ENCODE data around the gene TTC13.
"Not testable (repeated sequence)": the region's sequence is repeated elsewhere in the genome, so short reads cannot be mapped to it uniquely, and the experiment has no call there.

The TTC13 gene

DNA sequence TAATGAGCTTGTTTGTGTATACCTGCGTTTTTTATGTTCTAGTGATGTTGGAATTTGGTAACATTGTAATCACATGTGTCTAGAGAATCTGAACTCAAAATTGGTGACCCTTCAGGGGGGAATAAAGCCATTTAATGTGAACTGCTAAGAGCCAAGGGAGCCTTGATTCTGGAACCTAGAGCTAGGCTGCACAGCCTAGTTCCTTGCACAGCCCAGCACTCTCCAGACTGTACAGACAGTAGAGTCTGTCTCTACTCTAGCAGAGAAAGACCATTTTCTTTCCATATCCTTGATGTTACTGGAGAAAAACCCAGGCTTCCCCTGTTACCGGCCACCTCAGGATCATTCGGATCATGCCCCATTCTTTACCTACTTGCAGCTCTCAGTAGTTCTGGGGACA, 8.8 kb upstream of the TTC13 start:
- DNase-seq (ENCODE audit: low read depth in 3 of 3) = no peak

DNA sequence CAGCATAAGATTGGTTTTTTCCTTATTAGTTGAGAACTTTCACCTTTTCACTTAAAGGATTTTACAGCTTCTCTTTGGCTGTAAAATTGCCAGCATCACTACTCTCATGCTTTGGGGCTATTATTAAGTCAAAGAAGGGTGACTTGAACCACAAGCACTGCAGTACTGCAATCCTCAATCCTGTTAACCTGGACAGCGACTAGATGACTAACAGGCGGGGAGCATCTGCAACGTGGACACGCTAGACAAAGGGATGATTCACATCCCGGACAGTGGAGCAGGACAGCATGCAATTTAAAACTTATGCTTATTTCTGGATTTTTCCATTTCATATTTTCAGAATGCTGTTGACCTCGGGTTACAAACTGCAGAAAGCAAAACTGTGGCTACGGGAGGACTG, 8.3 kb upstream of the TTC13 start:
- DNase-seq (ENCODE audit: low read depth in 3 of 3) = no peak

DNA sequence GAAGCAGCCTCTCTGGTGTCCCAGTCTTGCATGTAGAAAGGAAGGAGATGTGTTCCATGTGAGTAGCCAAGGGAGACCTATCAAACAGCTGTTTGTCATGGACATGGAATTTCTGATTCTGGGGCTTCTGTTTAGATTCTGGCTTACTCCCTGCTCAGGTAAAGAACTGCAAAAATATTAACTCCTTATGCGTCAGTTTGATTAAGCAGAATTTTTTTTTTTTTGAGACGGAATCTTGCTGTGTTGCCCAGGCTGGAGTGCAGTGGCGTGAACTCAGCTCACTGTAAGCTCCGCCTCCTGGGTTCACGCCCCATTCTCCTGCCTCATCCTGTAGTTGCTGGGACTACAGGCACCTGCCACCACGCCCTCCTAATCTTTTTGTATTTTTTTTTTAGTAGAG, 7.0 kb upstream of the TTC13 start:
- DNase-seq (ENCODE audit: low read depth in 3 of 3) = no peak

DNA sequence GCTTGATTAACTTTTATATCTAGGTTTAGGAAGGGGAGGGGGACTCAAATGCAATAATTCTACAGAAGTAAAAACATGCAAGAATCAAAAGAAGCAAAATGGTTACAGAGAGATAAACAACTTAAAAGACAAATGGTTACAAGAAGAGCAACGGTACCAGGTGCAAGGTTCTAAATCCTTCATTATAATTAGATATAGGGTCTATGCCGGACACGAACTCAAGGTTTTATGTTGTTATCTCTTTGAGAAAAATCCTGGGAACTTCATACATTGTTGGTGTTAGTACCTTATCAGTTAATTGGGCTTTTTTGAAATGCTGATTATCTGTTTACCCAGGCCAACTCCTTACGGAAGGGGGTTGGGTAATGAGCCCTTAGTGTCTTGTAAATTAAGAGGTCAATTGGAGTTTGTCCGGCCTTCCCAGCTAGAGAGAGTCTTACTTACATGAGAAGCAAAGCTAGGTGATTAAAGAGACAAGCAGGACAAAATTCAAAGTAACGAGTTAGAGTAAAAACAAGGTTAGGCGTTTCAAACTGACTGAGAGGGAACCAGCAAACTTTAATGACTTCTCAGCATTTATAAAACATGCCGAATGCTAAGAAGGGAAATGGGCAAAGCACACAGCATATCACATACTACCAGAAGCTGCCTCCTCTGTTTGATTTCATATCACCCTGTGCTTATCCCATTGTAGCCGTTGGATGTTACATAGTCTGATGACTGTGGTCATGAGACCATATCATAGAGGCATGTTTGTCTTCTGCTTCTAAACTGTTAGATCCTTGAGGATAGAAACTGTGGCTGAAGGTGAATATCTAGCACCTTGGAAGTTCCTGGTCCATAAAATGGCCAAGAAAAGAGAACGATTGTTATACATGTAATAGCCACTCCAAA, 6.2 kb upstream of the TTC13 start:
- not testable (repeated sequence) for DNase-seq (ENCODE audit: low read depth in 3 of 3)

DNA sequence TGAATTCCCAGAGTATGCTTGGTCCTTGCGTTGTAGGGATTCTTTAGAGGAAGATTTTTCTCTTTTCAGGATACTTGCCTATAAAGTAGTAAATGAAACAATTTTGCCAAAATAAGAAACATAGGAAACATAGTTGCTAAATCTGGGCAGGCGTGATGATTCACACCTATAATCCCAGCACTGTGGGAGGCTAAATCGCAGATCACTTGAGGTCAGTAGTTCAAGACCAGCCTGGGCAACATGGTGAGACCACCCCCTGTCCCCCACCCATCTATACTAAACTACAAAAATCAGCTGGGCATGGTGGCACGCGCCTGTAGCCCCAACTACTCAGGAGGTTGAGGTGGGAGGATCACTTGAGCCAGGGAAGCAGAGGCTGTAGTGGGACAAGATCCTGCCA, 5.2 kb upstream of the TTC13 start:
- DNase-seq (ENCODE audit: low read depth in 3 of 3) = no peak

DNA sequence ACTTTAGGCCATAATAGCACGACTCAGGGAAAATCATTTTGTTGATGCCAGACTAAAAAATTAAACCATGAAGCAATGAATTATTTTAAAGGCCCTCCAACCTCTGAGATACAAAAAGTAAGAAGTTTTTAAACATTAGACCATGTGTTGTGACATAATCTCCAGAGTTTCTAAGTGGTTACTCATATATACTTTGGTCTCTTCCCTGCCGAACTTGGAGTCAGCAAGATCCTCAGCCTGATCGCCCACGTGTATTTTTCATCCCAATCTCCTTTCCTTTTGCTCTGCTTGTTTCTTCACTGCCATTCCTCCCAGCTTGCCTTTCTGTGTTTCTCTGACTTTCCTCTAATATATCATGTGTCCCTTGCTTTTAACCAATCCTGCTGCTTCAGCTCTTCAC, 4.0 kb upstream of the TTC13 start:
- DNase-seq (ENCODE audit: low read depth in 3 of 3) = no peak

DNA sequence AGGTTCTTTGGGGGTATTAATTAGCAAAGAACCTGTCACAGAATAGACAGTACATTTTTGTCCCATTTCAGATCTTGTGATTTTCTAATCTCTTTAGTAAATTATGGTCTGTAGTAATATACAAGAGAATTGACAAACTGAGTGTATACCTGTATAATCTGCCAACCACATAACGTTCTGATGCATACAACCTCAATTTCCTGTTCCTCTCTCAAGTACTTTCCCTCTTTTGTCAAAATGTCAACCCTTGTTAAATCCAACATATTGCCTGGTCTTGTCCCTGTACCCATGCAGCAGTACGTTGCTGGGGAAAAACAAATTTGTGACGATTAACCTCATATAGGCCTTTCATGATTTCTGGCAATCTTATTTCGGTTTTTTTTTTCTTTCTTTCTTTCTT, 1.3 kb upstream of the TTC13 start:
- no peak for DNase-seq (ENCODE audit: low read depth in 3 of 3)

DNA sequence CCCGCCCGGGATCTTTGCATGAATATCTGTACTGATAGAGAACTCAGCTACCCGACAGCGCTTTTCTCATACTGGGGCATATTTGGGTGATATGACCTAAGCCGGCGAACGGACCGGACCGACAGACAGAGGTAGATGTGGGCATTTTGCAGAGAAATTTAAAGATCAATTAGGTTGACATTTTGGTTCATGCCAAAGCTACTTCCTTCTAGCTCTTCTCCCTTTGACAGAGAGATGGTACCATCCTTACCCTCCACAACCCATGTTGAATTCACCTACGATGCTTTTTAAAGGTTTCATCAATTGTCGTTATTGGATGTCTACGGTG, 692 bp upstream of the TTC13 start:
- DNase-seq (ENCODE audit: low read depth in 3 of 3) = no peak

DNA sequence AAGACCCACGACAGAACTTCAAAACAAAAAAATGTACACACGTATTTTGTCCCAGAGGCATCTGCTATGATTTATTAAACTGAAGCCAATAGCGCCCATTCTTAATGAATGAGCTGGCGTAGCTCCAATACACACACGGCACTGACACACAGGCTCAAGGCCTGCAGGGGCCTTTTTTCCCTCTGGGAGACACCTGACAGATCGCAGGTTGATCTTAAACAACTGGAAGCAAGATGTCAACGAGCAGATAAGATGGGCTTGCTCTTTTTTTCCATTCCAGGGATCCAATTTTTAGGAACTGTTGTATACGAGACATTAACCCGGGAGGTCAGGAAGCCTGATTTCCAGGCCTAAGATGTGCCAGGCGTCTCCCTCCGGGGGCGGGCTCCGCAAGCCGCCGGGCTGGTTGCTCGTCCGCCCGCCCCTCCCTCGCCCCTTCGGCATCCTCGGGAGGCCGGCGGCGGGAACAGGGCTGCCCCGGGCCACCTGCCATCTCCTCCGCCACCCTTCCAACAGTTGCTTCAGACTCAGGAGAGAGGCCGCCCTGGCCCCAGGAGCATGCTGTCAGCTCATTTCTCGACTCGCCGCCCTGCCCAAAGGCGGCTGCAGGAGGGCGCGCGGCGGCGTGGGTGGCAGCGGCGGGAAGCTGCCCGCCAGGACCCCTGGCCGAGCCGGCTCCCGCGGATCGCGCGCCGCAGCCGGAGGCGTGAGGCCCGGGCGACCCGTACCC, 735 bp downstream of the TTC13 start:
- DNase-seq (ENCODE audit: low read depth in 3 of 3) = peak in 2 of 3 experiments; percentile 6 to 26

DNA sequence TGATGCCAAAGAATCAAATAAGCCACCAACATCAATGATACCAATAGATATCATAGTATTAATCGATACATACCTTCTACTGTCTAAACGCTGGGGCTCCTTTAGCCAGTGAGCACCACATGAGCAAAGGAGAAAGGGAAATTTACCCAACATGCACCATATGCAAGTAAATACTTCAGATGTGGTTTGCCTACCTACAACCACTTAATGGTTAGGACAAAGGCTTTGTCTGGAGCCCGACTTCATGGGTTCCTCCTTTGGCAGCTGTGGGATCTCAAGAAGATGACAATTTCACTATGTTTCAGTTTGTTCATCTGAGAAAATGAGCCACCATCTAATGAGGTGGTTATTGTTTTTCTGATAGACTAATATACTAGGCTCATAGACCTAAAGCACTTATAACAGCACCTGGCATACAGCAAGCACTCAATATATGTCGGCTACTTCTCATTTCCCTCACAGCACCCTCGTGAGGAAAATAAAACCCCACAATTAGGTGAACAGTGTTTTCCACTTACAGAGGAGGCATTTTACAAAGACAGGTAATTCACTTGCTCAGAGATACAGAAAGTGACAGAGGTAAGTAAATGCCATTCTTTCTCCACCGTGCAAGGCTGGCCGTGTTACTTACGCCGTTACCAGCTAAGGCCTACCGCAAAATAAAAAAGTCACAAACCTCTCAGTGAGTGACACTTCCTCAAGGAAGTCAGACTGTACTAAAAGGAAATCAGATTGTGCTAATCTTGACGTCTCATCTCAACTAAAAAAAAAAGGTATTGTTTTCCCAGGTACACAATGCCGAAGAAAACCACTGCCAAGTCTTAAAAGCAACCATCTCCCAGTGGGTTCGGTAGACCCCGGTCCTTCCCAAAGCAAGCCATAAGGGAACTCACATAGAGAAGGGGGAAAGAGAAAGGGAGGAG, 1.6 kb downstream of the TTC13 start:
- DNase-seq (ENCODE audit: low read depth in 3 of 3) = peak in 1 of 3 experiments; percentile 2

DNA sequence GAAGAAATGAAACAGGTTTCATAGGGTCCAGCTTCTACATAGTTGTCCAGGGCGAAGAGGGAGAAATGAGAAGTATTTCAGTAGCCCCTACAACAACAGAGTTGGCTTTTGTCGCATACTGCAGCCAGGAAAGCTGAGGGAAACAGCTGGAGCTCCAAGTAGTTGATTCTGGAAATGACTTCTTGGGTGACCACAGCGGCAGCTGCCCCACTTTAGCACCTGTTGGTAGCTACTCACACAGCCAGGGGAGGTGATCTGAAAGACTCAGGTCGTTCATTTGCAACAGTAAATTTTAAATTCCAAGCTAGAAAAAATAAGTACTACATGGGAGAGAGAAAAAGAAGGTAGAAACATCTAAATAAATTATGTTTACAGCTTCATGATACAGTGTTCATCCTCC, 2.3 kb downstream of the TTC13 start:
- no peak for DNase-seq (ENCODE audit: low read depth in 3 of 3)

DNA sequence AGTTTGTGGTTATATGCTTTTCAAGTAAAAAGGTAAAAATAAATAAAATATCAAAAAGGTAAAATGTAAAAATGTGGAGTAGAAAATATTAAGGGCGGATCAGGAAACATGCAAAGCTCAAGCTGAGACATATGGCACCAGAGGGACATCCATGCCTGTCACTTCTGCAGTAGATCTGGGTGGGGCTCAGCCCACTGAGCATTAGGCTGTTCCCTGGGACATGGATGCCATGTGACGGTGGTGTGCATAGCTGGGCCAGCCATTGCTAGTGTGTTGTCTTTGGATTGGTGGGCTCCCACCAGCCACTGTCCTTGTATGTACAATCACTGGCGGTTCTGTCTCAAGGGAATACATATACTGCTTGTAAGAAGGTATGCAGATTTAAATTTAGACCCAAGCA, 3.0 kb downstream of the TTC13 start:
- DNase-seq (ENCODE audit: low read depth in 3 of 3) = no peak

DNA sequence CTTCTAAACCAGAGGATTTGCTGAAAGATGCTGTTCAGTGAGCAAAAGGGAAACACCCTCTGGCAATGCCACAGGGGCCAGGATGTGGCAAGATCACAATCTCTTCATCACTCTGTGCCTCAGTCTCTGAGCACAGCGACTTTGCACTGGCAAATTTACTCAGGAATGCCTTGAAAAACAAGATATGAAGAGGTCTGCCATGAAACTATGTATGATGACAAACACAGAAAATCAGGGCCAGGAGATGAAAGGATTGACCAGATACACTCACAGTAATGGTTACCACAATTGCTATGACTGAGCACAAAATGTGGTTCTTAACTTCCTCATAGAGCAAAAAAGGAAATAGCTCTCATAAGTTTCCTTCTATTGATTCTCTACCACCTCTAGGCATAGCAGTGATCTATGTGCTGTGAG, 5.8 kb downstream of the TTC13 start:
- DNase-seq (ENCODE audit: low read depth in 3 of 3) = peak in 2 of 3 experiments; percentile 20 to 40

DNA sequence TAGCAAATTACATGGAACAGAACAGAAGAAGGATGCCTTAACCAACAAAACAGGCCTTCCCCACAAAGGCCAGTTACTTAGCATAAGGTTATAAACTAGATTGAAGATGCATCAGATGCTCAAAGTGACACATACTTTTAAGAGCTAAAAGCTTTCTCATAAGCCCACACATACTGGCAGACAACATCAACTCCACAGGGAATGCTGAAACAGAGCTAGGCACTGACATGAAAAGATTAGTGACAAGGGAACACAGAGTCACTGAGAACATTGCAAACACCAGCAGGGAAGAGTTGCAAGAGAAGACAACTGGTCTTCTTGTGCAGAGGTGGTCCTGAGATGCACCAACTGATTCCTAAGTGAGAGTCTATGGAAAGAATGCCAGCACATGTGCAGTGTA, 6.9 kb downstream of the TTC13 start:
- DNase-seq (ENCODE audit: low read depth in 3 of 3) = no peak

DNA sequence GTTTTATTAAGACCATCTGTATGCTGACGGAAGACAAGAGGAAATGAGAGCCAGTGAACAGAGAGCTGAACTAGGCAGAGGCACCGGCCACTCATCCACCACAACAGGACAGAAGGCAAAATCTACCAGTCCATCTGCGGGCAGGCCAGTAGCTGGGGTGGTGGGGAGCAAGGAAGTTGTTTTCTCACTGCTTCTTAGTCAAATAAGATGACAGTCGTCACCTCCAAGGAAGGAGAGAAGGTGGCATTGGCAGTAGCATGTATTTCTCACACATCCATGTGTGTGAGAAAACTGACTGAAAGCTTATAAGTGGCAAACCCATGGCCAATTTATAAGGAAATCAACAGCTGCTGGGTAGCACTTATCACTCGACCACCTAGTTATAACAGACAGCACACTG, 8.2 kb downstream of the TTC13 start:
- DNase-seq (ENCODE audit: low read depth in 3 of 3) = no peak

DNA sequence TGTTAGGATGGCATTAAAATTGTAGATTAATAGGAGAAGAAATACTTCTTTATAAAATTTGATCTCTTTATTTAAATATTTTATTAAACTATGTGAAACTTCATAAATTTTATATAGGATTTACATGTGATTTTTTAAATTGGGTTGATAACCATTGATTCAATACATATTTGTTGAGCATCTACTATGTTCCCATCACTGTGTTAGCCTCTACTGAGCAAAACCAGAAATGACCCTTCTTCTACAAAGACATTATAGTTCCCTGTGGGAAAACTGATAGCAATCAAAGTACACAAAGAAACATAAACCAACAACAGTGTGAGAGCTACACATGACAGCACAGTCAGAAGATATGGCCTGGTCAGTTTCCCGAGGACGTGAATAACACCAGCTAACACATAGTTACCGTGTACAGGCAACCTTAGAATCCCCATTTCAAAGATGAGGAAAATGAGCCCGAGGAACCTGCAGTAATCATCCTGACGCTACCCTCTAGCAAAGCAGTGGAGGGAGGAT, 12.2 kb downstream of the TTC13 start:
- DNase-seq (ENCODE audit: low read depth in 3 of 3) = no peak

DNA sequence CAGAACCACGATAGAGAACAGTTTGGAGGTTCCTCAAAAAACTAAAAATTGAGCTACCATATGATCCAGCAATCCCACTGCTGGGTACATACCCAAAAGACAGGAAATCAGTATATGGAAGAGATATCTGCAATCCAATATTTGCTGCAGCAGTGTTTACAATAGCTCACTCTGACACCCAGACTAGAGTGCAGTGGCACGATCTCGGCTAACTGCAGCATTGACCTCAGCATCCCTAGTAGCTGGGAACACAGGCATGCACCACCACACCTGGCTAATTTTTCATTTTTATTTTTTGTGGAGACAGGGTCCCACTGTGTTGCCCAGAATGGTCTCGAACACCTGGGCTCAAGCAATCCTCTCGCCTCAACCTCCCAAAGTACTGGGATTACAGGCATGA, 13.1 kb downstream of the TTC13 start:
- no peak for DNase-seq (ENCODE audit: low read depth in 3 of 3)

DNA sequence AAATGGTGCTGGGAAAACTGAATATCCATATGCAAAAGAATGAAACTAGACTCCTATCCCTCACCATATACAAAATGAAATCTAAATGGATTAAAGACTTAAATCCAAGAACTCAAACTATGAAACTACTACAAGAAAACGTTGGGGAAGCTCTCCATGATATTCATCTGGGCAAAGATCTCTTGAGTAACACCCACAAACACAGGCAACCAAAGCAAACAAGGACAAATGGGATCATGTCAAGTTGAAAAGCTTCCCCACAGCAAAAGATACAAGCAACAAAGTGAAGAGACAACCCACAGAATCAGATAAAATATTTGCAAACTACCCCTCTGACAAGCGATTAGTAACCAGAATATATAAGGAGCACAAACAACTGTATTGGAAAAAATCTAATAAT, 13.8 kb downstream of the TTC13 start:
- DNase-seq (ENCODE audit: low read depth in 3 of 3) = no peak

DNA sequence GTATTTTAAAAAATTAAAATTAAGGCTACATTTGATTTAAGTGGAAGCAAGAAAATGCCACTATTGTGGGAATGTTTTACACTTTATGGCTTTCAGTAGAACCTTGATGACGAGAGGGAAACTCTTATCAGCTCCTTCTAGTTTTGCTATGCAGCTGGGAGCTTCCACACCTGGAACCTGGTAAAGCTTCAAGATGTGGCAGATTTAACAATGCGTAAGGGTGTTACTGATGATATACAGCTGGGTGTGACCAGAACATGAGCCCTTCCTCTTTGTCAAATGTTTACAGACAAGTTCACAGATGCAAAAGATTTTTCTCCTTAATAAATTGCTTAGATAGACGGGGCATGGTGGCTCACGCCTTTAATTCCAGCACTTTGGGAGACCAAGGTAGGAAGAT, 20.3 kb downstream of the TTC13 start:
- no peak for DNase-seq (ENCODE audit: low read depth in 3 of 3)

DNA sequence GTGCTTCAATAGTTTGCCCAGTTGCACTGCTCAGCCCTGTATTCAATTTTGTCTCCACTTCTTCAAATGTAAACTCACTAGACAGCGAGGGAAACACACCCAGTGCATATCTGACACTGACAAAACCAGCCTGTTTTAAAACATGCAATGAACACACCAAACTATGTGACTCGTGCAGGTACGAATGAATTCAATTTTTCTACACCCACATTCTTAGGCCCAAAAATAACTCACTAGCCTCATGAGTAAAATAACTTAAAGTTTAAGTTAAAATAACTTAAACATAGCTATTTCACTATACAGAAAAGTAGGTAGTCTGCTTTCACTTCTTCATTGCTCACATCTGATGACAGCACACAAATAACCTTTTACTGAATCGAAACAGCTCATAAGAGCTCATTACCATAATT, 21.1 kb downstream of the TTC13 start:
- DNase-seq (ENCODE audit: low read depth in 3 of 3) = no peak

DNA sequence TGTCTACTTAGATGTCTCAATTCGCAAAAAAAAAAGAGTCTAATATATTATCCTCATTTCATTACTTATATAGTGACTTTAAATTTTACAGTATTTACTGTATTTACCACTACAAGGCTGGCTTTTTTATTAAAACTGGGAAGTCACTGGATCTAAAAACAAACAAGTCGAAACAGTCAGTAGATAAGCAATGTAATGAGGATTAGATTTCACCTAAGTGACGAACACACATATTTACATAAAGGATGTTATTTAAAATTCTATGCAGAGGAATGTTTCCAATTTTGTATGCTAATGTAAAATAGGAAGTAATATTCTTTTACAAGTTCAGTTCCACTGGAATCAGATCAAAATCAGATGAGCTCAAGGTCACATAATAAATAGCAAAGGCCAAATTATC, 28.3 kb downstream of the TTC13 start:
- DNase-seq (ENCODE audit: low read depth in 3 of 3) = no peak

DNA sequence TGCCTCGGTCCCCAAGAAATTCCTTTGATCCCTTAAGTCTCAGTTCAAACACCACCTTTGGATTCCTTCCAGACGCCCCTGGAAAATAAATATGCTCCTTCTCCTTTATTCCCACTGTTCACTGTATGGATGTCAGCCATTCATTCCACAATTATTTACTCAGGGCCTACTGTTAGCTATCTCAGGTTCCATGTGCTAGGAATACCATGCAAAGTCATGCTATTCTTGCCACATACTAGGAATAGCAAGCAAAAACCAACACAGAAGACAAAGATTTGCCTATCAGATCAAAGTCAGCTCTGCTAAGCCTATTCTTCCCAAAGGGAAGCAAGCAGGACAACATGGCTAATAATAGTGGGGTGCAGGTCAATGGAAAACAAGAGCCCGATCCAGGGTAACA, 29.8 kb downstream of the TTC13 start:
- DNase-seq (ENCODE audit: low read depth in 3 of 3) = no peak

All from stimulated activated CD4-positive, alpha-beta T cell treated with anti-CD3 and anti-CD28 coated beads, TNF-alpha, amount 100 ng/mL, for 24 hours (primary cell).